HEK293T (cell line): ENCODE results near the gene NUDT2.

Experiments
- CTBP1 ChIP-seq: fragments of 450-650 bp; IDR thresholded peaks from 2 replicates; pipeline ENCODE4 v1.6.1; 2016; ENCODE audit warnings: borderline replicate concordance
- ELF4 ChIP-seq: fragments of 450-650 bp; IDR thresholded peaks from 2 replicates; pipeline ENCODE4 v1.6.1; 2017; ENCODE audit warnings: antibody characterized with exemption
- FOXK2 ChIP-seq: fragments of 450-650 bp; IDR thresholded peaks from 2 replicates; pipeline ENCODE4 v1.6.1; 2016; ENCODE audit warnings: mild to moderate bottlenecking
- L3MBTL2 ChIP-seq: fragments of 450-650 bp; conservative IDR thresholded peaks from 2 replicates; pipeline ENCODE4 v1.6.1; 2016; ENCODE audit warnings: mild to moderate bottlenecking

GRCh38 chr9:34343605-34344004 is 14.2 kb downstream of the NUDT2 start:
- TF ChIP-seq FOXK2 (no peak), ELF4 (no peak), L3MBTL2 (no peak), CTBP1 (no peak)
